ENCODE data around the gene WDR7.

- TF ChIP-seq, protein P1, sequence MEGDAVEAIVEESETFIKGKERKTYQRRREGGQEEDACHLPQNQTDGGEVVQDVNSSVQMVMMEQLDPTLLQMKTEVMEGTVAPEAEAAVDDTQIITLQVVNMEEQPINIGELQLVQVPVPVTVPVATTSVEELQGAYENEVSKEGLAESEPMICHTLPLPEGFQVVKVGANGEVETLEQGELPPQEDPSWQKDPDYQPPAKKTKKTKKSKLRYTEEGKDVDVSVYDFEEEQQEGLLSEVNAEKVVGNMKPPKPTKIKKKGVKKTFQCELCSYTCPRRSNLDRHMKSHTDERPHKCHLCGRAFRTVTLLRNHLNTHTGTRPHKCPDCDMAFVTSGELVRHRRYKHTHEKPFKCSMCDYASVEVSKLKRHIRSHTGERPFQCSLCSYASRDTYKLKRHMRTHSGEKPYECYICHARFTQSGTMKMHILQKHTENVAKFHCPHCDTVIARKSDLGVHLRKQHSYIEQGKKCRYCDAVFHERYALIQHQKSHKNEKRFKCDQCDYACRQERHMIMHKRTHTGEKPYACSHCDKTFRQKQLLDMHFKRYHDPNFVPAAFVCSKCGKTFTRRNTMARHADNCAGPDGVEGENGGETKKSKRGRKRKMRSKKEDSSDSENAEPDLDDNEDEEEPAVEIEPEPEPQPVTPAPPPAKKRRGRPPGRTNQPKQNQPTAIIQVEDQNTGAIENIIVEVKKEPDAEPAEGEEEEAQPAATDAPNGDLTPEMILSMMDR (IDR thresholded peaks at IDR 0.05), result no peak
- no peak for TF ChIP-seq ZFX (IDR thresholded peaks at IDR 0.05; ENCODE audit: borderline replicate concordance)
Measured at GRCh38 chr18:57081899-57082298, 430.7 kb downstream of the WDR7 start.
